Measurements from ENCODE around the gene NSD1. TPM values are rescaled to one million over a fixed set of nuclear protein-coding genes. Genes with fewer than 3 reads are reported as not detected.

NSD1 gene
- total RNA-seq, 4 donors from 2014 or later = 46.4 to 112 (median 50.1) TPM

DNA sequence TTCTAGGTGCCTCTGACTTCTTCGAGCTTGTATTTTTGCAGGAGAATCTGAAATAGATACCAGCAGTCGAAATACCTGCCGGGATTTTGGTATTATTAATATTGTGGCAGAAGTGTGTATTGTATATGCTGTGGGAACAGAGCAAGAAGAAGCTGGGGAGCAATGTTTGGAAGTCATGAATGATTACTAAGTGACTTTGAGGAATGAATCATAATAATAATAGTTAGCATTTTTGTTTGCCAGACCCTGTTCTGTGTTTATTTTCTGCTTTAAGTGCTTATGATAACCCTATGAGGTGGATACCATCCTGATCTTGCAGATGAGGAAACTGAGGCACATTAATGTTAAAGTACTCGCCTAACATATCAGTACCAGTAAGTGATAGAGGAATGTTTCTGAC lies 137.5 kb downstream of the NSD1 start:
- no peak for TF ChIP-seq POLR2A (IDR thresholded peaks at IDR 0.05)
- TF ChIP-seq, protein P1, sequence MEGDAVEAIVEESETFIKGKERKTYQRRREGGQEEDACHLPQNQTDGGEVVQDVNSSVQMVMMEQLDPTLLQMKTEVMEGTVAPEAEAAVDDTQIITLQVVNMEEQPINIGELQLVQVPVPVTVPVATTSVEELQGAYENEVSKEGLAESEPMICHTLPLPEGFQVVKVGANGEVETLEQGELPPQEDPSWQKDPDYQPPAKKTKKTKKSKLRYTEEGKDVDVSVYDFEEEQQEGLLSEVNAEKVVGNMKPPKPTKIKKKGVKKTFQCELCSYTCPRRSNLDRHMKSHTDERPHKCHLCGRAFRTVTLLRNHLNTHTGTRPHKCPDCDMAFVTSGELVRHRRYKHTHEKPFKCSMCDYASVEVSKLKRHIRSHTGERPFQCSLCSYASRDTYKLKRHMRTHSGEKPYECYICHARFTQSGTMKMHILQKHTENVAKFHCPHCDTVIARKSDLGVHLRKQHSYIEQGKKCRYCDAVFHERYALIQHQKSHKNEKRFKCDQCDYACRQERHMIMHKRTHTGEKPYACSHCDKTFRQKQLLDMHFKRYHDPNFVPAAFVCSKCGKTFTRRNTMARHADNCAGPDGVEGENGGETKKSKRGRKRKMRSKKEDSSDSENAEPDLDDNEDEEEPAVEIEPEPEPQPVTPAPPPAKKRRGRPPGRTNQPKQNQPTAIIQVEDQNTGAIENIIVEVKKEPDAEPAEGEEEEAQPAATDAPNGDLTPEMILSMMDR (IDR thresholded peaks at IDR 0.05) = no peak
- DNase-seq = no peak
- H3K36me3 ChIP-seq = peaks cover 0 to 85% (median 0%) of the 10 kb centered on the region in 3 donors
- no peaks in the 10 kb centered on the region for H3K27me3 ChIP-seq
- no peak overlapping the region for H3K27ac ChIP-seq
- no peaks in the 10 kb centered on the region for H3K4me1 ChIP-seq
- H3K9me3 ChIP-seq = no peaks in the 10 kb centered on the region
- no peak overlapping the region for H3K4me3 ChIP-seq

DNA sequence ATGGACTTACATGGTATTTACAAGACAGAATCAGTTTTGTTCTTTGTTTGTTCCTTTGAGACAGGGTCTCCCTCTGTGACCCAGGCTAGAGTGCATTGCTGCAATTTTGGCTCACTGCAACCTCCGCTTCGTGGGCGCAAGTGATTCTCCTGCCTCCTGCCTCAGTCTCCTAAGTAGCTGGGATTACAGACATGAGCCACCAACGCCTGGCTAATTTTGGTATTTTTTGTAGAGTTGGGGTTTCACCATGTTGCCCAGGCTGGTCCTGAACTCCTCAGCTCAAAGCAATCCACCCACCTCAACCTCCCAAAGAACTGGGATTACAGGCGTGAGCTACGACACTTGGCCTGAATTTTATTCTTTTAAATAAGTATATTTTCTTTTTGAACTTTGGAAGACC lies 142.3 kb downstream of the NSD1 start:
- H3K4me3 ChIP-seq = no peak overlapping the region
- TF ChIP-seq, protein P1 (IDR thresholded peaks at IDR 0.05) = no peak
- H3K27me3 ChIP-seq = no peaks in the 10 kb centered on the region
- DNase-seq = no peak
- H3K4me1 ChIP-seq = no peaks in the 10 kb centered on the region
- H3K36me3 ChIP-seq = peaks cover 0 to 68% (median 0%) of the 10 kb centered on the region in 3 donors
- no peak overlapping the region for H3K27ac ChIP-seq
- H3K9me3 ChIP-seq = no peaks in the 10 kb centered on the region

DNA sequence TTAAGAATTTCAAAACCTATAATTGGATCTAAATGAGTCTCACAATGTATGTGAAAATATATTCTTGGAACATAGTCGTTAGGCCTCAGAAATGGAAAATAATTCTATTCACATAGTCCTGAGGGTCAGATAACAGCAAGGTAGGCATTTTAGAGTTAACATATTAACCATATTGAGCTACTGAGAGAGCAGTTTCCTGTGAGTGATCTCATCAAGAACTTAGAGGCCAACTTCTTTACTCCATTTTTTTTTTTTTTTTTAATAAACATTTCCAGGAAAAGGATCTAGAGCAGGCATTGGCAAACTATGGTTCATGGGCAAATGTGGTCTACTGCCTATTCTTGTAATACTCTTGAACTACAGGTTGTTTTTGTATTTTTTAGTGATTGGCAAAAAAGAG lies 143.3 kb downstream of the NSD1 start:
- Histone ChIP-seq H3K36me3 (peaks cover 0 to 74% (median 0%) of the 10 kb centered on the region in 3 donors), H3K27me3 (no peaks in the 10 kb centered on the region), H3K4me3 (no peak overlapping the region), H3K9me3 (no peaks in the 10 kb centered on the region), H3K27ac (no peak overlapping the region), H3K4me1 (no peaks in the 10 kb centered on the region)
- no peak for DNase-seq
- TF ChIP-seq, protein P1 (IDR thresholded peaks at IDR 0.05) = no peak
- no peak for TF ChIP-seq POLR2A (IDR thresholded peaks at IDR 0.05)

DNA sequence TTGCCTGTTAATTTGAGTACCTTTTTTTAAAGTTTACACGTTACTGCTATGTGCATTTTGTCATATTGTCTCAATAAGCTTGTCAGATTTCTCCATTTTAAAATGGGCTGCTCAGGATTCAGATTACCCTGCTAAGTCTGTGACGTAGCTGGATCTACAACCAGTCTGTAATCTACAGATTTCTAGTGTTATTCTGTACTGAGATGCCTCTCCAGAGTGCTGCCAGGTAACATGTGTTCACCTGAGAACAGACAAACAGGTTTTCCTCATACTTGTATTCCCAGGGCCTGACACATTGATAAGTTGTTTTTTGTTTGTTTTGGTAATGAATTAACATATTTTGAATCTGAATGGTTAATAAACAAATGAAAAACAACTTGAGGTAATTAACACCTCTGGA lies 154.6 kb downstream of the NSD1 start:
- Histone ChIP-seq H3K4me1 (no peaks in the 10 kb centered on the region), H3K36me3 (peaks cover 0 to 95% (median 0%) of the 10 kb centered on the region in 3 donors), H3K4me3 (no peak overlapping the region), H3K27ac (no peak overlapping the region), H3K9me3 (no peaks in the 10 kb centered on the region), H3K27me3 (no peaks in the 10 kb centered on the region)
- TF ChIP-seq POLR2A (IDR thresholded peaks at IDR 0.05) = no peak
- TF ChIP-seq, protein P1 (IDR thresholded peaks at IDR 0.05) = no peak
- DNase-seq = no peak

DNA sequence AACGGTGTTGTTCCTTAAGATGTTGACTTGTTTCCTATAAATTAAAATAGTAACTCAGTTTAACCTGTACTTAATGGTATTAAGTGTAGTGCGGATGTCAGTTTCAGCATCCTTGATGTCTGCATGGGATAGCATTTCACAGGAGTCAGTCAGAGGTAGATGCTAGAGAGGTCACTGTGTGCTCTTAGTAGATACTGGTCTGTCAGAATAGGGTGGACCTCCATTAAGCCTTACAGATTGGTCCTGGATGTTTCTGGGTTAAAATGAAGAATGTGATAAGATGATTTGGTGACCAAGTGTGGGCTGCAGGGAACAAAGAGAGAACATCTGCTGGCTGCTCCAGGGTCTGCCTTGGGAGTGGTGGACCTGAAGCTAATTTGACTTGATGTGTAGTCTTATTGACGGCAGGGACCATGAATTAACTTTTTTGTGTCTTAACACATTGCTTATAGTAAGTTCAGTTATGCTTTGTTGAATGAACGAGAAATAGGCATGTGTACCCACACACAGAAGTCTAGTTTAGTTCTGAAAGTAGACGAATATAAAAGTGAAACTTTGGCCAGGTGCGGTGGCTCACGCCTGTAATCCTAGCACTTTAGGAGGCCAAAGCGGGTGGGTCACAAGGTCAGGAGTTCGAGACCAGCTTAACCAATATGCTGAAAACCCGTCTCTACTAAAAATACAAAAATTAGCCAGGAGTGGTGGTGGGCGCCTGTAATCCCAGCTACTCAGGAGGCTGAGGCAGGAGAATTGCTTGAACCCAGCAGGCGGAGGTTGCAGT lies 157.4 kb downstream of the NSD1 start:
- Histone ChIP-seq H3K27ac (no peak overlapping the region), H3K4me1 (peaks cover 0 to 5% (median 3%) of the 10 kb centered on the region in 4 donors), H3K4me3 (no peak overlapping the region), H3K9me3 (no peaks in the 10 kb centered on the region), H3K27me3 (no peaks in the 10 kb centered on the region), H3K36me3 (peaks cover 0 to 96% (median 0%) of the 10 kb centered on the region in 3 donors)
- no peak for DNase-seq
- TF ChIP-seq, protein P1 (IDR thresholded peaks at IDR 0.05) = no peak
- no peak for TF ChIP-seq POLR2A (IDR thresholded peaks at IDR 0.05)
